Hepatocyte (in vitro differentiated cells): Measurements from ENCODE around the gene ZC3H12D.

Experiments
- CTCF ChIP-seq: fragments of 200-600 bp; sonication (generic); IDR thresholded peaks from 2 replicates; pipeline ENCODE4 v1.5.1; 2016; ENCODE audit warnings: antibody characterized with exemption, mild to moderate bottlenecking; ENCODE audit not compliant: poor library complexity
- EZH2phosphoT487 ChIP-seq: fragments of 200-600 bp; sonication (generic); IDR thresholded peaks from one replicate; pipeline ENCODE4 v1.6.1; 2018; ENCODE audit warnings: antibody characterized with exemption, mild to moderate bottlenecking, low read depth, moderate library complexity; ENCODE audit not compliant: unreplicated experiment, severe bottlenecking

GRCh38 chr6:149457316-149457884, 27.4 kb downstream of the ZC3H12D start:
- TF ChIP-seq CTCF = no peak
- TF ChIP-seq EZH2phosphoT487 = no peak
